GM21447 (cell line): ENCODE results near the gene DLG2.

Source experiments
- ATAC-seq: cut with Tn5 transposase; IDR thresholded peaks from one replicate; pipeline ENCODE4 v1.9.1; 2021; ENCODE audit not compliant: unreplicated experiment

Gene DLG2

DNA sequence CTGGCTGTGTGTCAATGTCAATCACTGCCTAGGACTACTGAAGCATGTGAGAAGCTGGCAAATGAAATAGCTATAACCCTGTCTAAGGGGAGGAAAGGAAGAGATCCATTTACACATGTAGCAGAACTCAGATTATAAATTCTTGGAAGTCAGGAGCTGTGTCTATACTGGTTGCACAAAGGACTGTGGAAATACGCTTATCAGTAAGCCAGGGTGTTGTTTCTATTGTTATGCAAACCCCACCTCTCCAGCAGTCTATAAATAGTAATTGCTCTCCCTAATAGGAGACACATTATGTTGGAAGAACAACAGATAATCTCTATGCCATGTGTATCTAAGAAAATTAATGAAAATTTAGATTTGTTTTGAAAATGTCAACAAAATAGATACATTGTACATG is 1647.6 kb downstream of the DLG2 start:
- no peak for ATAC-seq

DNA sequence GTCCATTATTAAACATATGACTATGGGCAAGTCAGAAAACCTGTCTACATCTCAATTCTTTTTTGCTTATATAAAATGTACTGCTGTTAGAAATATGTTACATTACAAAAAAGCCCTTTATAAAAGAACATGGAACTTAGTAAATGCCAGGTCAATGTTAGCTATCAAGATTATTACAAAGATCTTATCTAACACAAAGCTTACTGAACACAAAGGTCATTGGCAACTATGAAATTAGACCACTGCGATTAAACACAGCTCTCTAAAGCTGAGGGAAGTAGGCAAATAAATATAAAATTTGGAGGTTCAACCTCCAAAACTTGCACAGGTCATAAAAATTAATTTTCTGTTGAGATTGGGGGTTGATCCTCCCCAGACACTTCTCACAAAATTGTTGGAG is 1648.2 kb downstream of the DLG2 start:
- ATAC-seq: no peak

DNA sequence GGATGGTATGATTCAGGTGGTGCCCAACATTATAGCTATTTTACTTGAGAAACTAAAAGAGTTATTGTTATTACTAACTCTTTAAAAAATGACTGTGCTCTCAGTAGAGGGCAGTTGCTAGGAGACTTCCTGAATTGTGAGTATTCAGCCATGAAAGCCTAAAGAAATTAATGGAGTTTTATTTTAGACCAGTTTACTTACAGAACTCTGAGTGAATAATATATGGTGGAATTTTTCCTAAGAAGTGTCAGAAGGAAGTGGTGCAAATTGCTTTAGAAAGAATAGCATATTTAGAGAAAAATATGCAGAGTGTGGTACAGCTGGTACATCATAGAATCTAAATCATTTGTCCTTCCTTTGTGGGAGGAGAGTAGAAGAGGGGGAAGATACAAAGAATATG is 1651.1 kb downstream of the DLG2 start:
- no peak for ATAC-seq

DNA sequence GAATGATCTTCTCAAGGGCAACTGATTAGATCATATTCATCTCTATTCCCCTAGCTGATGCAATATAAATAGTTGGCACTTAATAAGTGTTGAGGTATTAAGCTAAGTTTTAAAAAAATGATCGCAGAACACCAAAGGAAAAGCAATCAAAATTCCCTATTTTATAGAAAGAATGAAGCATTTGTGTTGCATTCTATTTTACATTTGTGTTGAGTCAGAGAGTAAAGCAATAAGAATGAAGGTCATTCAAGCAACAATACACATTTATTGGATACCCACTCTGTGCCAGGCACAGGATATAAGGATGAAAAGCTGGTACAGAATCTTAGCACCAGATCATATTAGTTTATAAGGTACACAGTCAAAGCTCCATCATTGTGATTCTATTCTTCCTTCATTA is 1654.6 kb downstream of the DLG2 start:
- ATAC-seq: no peak

DNA sequence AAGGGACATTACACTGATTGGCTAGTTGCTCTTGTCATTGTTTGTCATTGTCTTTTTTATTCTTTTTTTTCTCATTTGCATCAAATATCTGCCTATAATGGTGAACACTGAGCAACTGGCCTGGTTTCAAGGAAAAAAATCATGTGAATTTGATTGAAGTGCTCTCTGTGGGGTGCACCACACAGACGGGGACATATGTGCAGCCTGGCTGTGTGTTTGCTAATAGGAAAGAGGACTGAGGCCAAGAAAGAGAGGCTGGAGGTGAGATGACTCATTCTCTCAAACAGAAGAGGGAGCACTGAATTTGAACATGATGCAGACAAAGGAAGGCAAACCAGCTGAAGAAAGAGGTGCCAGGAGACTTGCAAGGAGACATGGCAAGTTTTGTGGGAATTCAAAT is 1656.1 kb downstream of the DLG2 start:
- ATAC-seq: no peak

DNA sequence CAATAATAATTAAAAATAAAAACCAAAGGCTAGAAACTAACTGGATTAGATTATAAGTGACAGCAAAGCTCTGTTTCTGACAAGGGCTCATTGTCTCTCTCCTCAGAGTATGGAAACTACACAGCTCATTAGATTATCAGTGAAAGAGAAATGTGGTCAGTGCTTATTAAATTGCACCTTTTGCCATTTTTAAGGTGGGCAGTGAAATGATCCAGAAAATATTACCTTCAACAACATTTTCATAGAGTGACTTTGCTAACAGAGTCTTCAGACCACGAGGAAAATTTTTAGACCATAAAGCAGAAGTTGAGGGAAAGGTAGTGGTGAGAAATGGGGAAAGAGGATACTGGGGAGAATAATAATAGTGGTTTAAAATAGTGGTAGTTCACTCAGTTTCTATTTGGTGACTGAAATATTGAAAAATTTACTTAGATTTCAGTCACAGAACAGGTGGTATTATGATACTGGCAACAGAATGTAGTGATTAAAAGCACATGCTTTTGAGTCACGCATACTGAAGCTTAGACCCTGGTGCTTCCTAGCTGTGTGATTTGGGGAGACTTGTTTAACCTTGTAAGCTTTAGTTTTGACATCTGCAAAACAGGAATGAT is 1657.0 kb downstream of the DLG2 start:
- ATAC-seq: peak; percentile 72

DNA sequence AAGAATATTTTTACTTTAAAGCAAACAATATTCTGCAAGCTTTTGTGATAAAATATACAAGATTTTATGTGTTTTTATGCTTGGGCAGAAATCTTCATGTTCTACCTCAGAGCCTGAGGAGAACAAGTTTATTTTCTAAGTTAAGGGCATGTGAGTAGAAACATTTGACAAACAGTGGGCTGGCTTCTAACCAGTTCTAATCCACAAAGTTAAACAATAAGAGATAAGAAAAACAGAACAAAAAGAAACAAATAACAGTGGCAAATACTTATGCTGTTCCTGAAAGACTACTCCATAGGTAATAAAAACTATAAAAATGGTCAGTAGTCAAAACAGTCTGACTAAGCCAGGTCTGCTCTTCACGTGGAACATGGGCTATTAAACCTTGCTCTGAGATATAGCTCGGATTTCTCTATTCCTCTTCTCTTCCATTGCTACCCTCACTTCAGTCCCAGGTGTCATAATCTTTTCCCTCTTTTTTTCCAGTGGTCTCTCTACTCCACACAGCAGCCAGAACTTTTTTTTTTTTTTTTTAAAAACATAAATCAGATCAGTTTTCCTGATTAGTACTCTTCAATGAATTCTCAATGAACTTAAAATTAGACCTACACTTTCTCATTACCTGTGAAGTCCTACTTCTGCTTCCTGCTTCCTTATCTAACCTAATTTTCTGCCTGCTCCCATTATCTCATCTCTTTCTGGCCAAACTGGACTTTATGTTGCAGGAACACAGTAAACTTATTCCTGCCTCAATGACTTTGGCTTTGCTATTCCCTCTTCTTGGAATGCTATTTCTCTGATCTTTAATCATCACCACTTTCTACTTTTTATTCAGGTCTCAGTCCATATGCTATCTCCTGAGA is 1669.9 kb downstream of the DLG2 start:
- no peak for ATAC-seq

DNA sequence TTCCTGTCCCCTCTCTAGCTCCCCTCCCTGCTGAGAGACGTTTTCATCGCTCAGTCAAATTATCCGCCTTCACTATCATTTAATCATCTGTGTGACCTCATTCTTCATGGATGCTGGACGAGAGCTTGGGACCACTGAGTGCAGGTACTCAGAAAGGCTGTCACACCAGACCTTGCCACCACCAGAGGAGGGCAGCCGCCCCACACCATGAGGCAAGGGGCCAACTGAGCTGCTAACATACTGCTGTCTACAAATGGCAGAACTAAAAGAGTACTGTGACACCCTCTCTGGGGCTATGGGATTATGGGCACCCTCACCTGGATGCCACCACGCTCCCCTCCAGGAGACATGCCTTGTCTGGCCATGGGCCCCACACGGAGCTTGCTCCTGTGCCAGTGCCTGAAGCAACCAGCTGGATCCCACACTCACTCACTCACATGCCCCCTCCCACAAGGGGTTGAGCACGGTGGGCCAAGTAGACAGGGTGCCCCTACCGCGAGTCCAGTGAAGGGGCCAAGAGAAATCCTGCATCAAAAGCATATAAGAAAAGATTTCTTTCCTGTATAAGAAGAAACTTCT is 1670.9 kb downstream of the DLG2 start:
- ATAC-seq: no peak

DNA sequence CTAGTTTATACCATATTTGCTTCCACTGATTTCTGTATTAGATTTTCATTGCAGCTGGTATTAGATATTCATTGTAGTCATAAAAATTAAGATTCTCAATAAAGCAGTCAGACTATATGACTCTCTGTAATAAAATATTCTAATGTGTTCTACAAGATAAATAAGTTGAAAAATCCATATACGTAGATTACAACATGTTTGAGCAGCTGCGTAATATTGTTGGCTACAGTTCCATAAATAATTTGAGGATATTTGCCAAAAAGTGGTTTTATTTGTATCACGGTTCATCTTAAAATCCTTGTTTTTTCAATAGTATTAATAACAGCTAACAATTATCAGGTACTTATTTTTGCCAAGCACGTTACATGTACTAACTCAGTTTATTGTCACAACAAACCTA is 1672.4 kb downstream of the DLG2 start:
- ATAC-seq: no peak

DNA sequence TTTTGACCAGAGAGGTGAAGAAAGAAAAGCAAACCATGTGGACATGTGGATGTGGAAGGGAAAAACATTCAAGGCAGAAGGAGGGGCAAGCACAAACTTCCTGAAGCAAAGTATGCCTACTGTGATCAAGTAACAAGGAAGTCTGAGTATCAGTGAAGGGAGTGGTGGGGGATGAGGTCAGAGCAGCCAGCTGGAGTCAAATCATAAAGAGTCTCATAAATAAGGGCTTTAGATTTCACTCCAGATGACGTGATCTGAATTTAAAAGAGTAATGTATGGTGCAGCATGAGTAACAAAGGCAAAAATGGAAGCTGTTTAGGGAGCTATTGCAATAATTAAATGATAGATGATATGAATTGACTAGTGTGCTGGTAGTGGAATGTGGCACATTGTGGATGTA is 1675.6 kb downstream of the DLG2 start:
- ATAC-seq: no peak

DNA sequence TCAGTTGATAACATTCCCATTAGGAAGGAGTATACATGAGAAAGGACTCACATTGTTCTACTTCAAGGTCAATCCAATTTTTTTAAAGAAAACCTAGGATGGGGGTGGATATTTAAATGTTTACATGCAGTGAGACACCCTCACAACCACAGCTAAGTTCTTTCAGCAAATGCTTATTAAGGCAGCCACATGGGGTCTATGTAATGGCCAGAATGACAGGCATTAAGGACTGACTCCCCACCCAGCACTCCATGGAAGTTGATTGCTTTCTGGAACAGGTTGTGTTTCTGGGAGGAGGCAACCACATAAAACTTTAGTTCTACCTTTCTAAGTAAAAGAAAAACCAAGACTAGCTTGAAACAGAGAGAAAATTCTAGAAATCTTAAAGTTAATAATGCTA is 1678.9 kb downstream of the DLG2 start:
- ATAC-seq: no peak

DNA sequence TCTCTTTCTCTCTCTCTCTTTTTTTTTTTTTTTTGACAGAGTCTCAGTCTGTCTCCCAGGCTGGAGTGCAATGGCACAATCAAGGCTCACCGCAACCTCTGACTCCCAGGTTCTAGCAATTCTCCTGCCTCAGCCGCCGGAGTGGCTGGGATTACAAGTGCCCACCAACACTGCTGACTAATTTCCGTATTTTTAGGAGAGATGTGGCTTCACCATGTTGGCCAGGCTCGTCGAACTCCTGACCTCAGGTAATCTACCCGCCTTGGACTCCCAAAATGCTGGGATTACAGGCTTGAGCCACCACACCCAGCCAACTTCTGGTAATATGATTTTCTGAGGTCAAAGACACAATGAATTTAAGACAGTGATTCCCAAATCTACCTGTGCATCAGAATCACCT is 1681.2 kb downstream of the DLG2 start:
- no peak for ATAC-seq

DNA sequence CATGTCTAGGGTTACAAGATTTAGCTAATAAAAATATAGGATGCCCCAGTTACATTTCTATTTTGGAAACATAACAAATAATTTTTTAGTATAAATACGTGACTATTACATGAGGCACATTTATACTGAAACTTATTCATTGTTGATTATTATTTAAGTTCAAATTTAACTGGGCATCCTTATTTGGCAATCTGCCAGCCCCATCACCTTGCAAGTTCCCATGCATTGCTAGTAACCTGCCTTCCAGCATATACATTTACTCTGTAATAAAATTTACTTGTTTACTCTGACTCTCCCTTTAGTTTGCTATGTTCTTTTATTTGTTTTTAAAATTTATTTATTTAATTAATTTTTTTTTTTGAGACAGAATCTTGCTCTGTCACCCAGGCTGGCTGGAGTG is 1686.1 kb downstream of the DLG2 start:
- ATAC-seq: no peak

DNA sequence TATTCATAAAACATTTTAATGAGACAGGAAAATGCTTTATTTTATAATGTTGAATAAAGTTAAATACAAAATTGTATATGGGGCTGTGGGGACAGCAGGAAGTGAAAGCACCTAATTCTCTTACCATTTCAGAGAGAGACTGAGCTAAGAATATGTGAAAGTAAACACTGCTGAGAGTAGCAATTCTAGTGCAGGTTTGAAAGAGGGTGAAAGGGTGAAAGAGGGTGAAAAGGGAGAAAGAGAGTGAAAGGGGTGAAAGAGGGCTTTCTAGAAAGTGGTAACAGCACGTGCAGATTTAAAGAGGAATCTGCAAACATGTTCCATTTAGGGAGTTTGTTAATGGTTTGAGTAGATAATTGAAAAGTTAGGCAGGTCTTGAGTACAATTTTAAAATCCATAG is 1689.0 kb downstream of the DLG2 start:
- no peak for ATAC-seq

DNA sequence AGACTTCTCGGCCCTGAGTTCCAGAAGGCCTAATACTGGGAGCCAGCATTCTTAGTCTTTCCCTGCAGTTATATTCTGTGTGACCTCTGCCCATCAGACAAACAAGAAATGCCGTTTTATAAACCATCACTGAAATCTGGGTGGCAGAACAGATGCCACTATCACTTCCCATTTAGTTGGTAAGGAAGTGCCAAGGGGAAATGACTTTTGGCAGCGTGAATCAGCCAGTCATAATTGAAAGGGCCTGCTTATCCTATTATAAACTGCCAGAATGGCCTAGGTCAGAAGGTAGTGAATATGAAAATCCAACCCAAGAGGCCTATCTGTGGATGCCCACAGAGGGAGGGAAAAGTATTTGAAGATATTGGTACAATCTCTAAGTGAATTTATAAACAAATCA is 1694.1 kb downstream of the DLG2 start:
- no peak for ATAC-seq

DNA sequence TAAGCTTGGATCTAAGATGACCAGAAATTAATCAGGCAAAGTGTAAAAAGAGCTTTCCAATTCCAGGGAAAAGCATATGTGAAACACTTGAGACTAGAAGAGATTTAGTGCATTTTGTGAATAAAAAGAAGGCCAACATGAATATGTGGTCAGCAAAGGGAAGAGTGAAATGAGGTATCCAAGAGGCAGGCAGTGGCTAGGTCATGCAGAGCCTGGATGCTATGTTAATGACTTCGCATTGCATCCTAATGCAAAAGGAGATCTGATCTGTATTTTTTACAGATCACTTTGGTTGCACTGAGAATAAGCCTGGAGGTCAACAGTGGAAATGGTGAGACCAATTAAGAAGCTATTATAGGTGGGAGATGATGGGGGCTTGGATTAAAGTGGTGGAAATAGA is 1699.7 kb downstream of the DLG2 start:
- ATAC-seq: no peak

DNA sequence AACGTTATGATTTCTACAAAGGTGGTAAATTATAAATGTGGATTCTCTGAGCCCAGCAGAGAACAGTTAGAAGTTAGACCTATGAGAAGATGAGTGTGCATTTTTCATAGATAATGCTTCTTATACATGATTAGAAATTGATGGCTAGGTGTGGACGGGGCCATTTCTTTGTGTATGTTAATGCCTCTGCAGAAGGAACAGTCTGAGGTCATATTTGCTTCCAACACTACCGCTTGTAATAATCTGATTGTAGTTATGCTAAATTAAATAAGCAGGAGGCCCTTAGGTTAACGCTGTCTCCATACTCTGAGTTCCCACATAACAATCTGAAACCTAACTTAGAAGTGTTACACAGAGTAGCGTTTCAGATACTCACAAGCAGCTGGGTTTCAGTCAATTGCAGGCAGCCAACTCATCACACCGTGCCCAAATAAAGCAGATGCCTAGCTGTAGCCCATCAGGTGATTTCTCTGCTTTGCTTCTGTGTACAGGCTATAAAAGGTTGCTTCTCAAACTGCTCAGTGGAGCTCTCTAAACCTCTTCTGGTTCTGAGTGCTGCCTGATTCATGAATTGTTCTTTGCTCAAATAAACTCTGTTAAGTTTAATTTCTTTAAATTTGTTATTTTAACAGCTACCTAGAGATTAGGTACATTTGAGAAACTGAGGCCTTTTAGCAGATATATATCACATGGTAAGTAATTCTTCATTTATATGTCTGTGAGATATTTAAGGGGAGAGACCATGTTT is 1702.2 kb downstream of the DLG2 start:
- no peak for ATAC-seq

DNA sequence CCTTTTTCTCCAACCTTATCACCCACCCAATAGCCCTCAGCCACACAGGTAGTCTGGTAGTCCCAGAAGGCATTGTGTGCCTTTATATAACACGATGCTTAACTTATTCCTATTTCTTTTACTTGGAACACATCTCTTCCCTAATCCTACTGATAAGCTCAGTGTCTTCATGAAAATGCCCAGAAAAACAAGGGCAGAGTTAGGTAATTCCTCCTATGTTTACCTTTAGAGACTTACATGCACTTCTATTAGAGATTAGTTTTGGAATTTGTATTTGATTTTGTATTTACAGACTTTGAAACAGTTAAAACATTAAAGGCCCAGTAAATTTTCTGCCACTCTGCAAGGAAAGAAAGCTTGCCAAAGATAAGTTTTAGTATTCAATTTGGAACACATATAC is 1703.2 kb downstream of the DLG2 start:
- no peak for ATAC-seq

DNA sequence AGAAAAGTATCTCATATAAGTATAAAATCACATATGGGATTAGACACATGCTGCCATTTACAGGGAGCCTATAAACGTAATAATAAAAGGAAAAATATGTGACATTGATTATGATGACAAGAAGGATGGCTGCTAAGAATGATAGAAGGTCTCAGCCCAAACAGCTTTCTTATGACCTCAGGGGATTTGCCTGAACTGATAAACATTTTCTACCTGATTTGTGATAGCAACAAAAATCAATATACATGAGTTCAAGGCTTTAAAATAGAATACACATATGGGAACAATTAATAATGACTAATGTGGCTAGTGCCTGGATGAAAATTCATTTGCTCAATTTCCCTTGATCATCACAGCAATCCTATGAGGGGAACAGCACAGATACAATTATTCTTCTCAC is 1704.2 kb downstream of the DLG2 start:
- no peak for ATAC-seq

DNA sequence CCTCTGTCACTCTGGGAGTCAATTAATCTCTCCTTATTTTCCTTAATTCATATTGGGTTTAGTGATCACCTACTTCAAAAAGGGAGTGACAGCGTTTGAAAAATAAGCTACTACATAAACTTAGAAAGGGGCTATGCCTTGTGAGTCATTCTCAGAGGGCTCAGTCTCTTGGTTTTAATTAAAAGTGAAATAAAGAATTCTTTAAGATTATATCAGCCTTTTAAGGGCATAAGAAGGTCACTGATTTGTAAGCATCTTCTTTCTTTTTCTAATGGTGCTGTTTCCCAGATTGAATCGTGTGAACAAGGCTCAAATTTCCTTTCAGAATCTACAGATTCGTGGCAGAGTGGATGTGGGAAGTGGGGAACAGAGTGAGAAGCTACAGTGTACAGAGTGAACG is 1704.8 kb downstream of the DLG2 start:
- no peak for ATAC-seq

DNA sequence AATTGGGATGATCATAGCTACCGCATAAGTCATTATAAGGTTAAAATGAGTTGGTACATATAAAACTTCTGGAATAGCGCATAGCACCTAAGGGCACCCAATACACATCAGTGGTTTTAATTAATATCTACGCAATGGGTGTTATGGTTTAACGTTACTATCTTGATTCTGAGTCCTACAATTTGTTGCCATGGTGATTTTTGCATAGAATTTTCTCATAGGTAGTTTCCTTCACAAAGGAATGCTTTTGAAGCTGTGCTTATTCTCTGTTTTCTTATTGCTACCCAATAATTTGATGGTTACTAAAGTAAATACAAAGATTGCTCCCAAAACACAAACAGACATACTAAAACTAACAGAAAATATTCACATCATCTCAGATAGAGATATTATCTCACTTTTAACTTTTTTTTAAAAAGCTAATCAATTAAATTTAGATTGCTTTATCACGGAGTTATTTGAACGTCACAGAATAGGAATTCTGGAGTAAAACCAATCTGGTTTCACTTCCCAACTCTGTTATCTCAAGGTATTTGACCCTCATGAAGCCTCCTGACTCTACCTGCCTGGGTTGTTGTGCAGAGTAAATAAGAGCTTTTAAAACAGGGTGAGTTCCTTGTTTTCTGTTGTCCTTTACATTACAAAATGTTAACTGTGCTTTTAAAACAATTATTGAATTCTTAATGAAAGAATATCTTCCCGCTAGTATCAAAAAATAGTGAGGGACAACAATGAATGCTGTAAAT is 1705.5 kb downstream of the DLG2 start:
- no peak for ATAC-seq
